H1 (cell line): ENCODE measurements around the gene RUFY4. TPM values are rescaled to one million over a fixed set of nuclear protein-coding genes. Genes with fewer than 3 reads are reported as not detected.
A peak's percentile ranks its signal among the peaks of the same experiment; 100 is the strongest.

Experiments
- BACH1 ChIP-seq: IDR thresholded peaks from 2 replicates; pipeline ENCODE4 v1.6.1; 2012; ENCODE audit warnings: low read length, improper control_type of control experiment
- BRCA1 ChIP-seq: IDR thresholded peaks from 2 replicates; pipeline ENCODE4 v1.6.1; 2012; ENCODE audit warnings: low read depth, low read length, improper control_type of control experiment
- CHD1 ChIP-seq: IDR thresholded peaks from 2 replicates; pipeline ENCODE4 v1.6.1; 2012; ENCODE audit warnings: low read depth, low read length, improper control_type of control experiment
- GTF2F1 ChIP-seq: IDR thresholded peaks from 2 replicates; pipeline ENCODE4 v1.6.1; 2012; ENCODE audit warnings: low read depth, low read length, improper control_type of control experiment, borderline replicate concordance
- HDAC6 ChIP-seq: IDR thresholded peaks from one replicate; pipeline ENCODE4 v1.7.1; 2012; ENCODE audit warnings: low read depth, mild to moderate bottlenecking, inconsistent platforms, low read length, moderate library complexity
- POLR2A ChIP-seq, 2 experiments: IDR thresholded peaks; 1 replicate in 1 of 2; 2 replicates in 1 of 2; pipeline ENCODE4 v1.6.1; 2011; ENCODE audit warnings: low read depth in 2 of 2, low read length in 2 of 2, mild to moderate bottlenecking in 2 of 2; ENCODE audit errors: control extremely low read depth in 1 of 2
- RAD21 ChIP-seq, 2 experiments: IDR thresholded peaks in 1 of 2; conservative IDR thresholded peaks in 1 of 2; 2 replicates each; pipeline ENCODE4 v1.6.1; 2011; ENCODE audit warnings: low read depth in 2 of 2, low read length in 2 of 2, improper control_type of control experiment in 1 of 2, inconsistent platforms in 1 of 2, mild to moderate bottlenecking in 1 of 2, moderate library complexity in 1 of 2
- TAF7 ChIP-seq: optimal IDR thresholded peaks from 2 replicates; pipeline ENCODE3; 2011; ENCODE audit warnings: low read depth, mild to moderate bottlenecking, inconsistent platforms, low read length, moderate library complexity, borderline replicate concordance
- polyA plus RNA-seq, 7 experiments: library from polyadenylated mRNA; depleted of rRNA in 3 of 7; stranded (reverse) in 5 of 7; unstranded in 2 of 7; fragments of >200 nt in 5 of 7; fragments of 200-250 nt in 2 of 7; gene quantifications; 1 replicate in 5 of 7; 2 replicates in 1 of 7; 4 replicates in 1 of 7; pipeline versions ENCODE4 v1.2.1 to v1.2.3, GENCODE V29; 2011 to 2013; ENCODE audit warnings: missing spikeins in 2 of 7, mixed read lengths in 2 of 7
- total RNA-seq: library from RNA; stranded (reverse); fragmentation: NEBNext Ultra II Directional; extraction: Animal tissue kit (Norgen Biotek cat#: 25700); gene quantifications from 2 replicates; pipeline ENCODE4 v1.2.1, GENCODE V29; 2021
- TF ChIP-seq, protein P1 (sequence below): IDR thresholded peaks from 2 replicates; pipeline ENCODE4 v1.6.1; 2011; ENCODE audit warnings: low read length, improper control_type of control experiment

RUFY4 gene
- total and polyA plus RNA-seq, 2 of the 8 experiments (the other 6 are each of a cell fraction or from before 2014, with no cell fraction given), result 0.32 to 0.38 TPM

DNA sequence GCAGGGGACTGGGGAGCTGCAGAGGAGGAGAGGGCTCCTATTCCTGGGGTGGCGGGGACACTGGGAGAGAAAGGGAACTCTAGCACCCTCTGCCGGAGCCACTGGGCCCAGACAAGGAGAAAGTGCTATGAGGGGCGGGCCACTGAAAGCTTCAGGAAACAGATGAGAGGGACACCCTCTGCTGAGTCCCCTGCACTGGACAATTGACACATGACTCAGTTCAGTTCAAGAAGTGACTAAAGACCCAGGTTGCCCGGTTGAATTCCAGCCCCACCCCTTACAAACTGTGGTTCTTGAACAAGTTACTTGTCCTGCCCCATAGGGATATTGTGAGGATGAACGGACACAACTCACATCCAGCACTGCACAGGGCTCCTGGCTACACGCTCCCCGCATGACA lies 5.0 kb downstream of the RUFY4 start (continued):
- TF ChIP-seq RAD21 (IDR thresholded peaks at IDR 0.05 in 1 of 2, conservative IDR thresholded peaks at IDR 0.05 in 1 of 2; ENCODE audit: low read depth in 2 of 2, low read length in 2 of 2), result peak; percentile 46 to 62
- no peak for TF ChIP-seq CHD1
- no peak for TF ChIP-seq GTF2F1
- TF ChIP-seq, protein P1, sequence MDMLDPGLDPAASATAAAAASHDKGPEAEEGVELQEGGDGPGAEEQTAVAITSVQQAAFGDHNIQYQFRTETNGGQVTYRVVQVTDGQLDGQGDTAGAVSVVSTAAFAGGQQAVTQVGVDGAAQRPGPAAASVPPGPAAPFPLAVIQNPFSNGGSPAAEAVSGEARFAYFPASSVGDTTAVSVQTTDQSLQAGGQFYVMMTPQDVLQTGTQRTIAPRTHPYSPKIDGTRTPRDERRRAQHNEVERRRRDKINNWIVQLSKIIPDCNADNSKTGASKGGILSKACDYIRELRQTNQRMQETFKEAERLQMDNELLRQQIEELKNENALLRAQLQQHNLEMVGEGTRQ, result no peak
- no peak for TF ChIP-seq POLR2A (IDR thresholded peaks at IDR 0.05; ENCODE audit: control extremely low read depth in 1 of 2, low read depth in 2 of 2, low read length in 2 of 2)
- TF ChIP-seq BACH1, result no peak
- TF ChIP-seq TAF7, result no peak
- TF ChIP-seq HDAC6, result no peak
- TF ChIP-seq BRCA1, result no peak
